ENCODE measurements around the gene WWC2.
"Not testable (repeated sequence)": the region's sequence is repeated elsewhere in the genome, so short reads cannot be mapped to it uniquely, and the experiment has no call there.

WWC2 gene

GRCh38 chr4:183141997-183142396 lies 42.9 kb downstream of the WWC2 start:
- no peak for DNase-seq (ENCODE audit: low read depth in 3 of 3, low spot score in 1 of 3)

- no peak for DNase-seq (ENCODE audit: low read depth in 3 of 3, low spot score in 1 of 3)
Observed at GRCh38 chr4:183142571-183143550, 43.8 kb downstream of the WWC2 start.

- DNase-seq (ENCODE audit: low read depth in 3 of 3, low spot score in 1 of 3) = no peak
Observed at GRCh38 chr4:183144787-183145186, 45.7 kb downstream of the WWC2 start.

GRCh38 chr4:183145773-183146172 lies 46.7 kb downstream of the WWC2 start:
- no peak for DNase-seq (ENCODE audit: low read depth in 3 of 3, low spot score in 1 of 3)

GRCh38 chr4:183146478-183146877 lies 47.4 kb downstream of the WWC2 start:
- no peak for DNase-seq (ENCODE audit: low read depth in 3 of 3, low spot score in 1 of 3)

GRCh38 chr4:183147196-183147595 lies 48.1 kb downstream of the WWC2 start:
- DNase-seq (ENCODE audit: low read depth in 3 of 3, low spot score in 1 of 3) = no peak

- no peak for DNase-seq (ENCODE audit: low read depth in 3 of 3, low spot score in 1 of 3)
Observed at GRCh38 chr4:183147983-183148382, 48.9 kb downstream of the WWC2 start.

GRCh38 chr4:183149616-183150539 lies 50.8 kb downstream of the WWC2 start:
- DNase-seq (ENCODE audit: low read depth in 3 of 3, low spot score in 1 of 3) = no peak

GRCh38 chr4:183150664-183151063 lies 51.6 kb downstream of the WWC2 start:
- not testable (repeated sequence) for DNase-seq (ENCODE audit: low read depth in 3 of 3, low spot score in 1 of 3)

- not testable (repeated sequence) for DNase-seq (ENCODE audit: low read depth in 3 of 3, low spot score in 1 of 3)
Observed at GRCh38 chr4:183152232-183152631, 53.2 kb downstream of the WWC2 start.

GRCh38 chr4:183153190-183153916 lies 54.3 kb downstream of the WWC2 start:
- no peak for DNase-seq (ENCODE audit: low read depth in 3 of 3, low spot score in 1 of 3)

GRCh38 chr4:183154701-183155391 lies 55.8 kb downstream of the WWC2 start:
- DNase-seq (ENCODE audit: low read depth in 3 of 3, low spot score in 1 of 3) = no peak

GRCh38 chr4:183155450-183156184 lies 56.6 kb downstream of the WWC2 start:
- no peak for DNase-seq (ENCODE audit: low read depth in 3 of 3, low spot score in 1 of 3)

- DNase-seq (ENCODE audit: low read depth in 3 of 3, low spot score in 1 of 3) = no peak
Observed at GRCh38 chr4:183157215-183157614, 58.2 kb downstream of the WWC2 start.

GRCh38 chr4:183158062-183158461 lies 59.0 kb downstream of the WWC2 start:
- DNase-seq (ENCODE audit: low read depth in 3 of 3, low spot score in 1 of 3) = no peak

- DNase-seq (ENCODE audit: low read depth in 3 of 3, low spot score in 1 of 3) = no peak
Observed at GRCh38 chr4:183161630-183162029, 62.6 kb downstream of the WWC2 start.

GRCh38 chr4:183163135-183163534 lies 64.1 kb downstream of the WWC2 start:
- DNase-seq (ENCODE audit: low read depth in 3 of 3, low spot score in 1 of 3) = no peak

- DNase-seq (ENCODE audit: low read depth in 3 of 3, low spot score in 1 of 3) = no peak
Observed at GRCh38 chr4:183164963-183165362, 65.9 kb downstream of the WWC2 start.

- DNase-seq (ENCODE audit: low read depth in 3 of 3, low spot score in 1 of 3) = no peak
Observed at GRCh38 chr4:183165376-183165775, 66.3 kb downstream of the WWC2 start.

GRCh38 chr4:183170894-183171293 lies 71.8 kb downstream of the WWC2 start:
- DNase-seq (ENCODE audit: low read depth in 3 of 3, low spot score in 1 of 3) = no peak

All from stimulated activated CD4-positive, alpha-beta T cell treated with anti-CD3 and anti-CD28 coated beads, TNF-alpha, amount 100 ng/mL, for 1 hour (primary cell).